GM23248 (cell line): ENCODE data around the gene TVP23B.

Source experiments
- EZH2 ChIP-seq: fragments of 200-600 bp; sonication (generic); IDR thresholded peaks from 2 replicates; pipeline ENCODE4 v1.6.1; 2018; ENCODE audit warnings: antibody characterized with exemption, mild to moderate bottlenecking; ENCODE audit not compliant: insufficient read depth, poor library complexity, severe bottlenecking
- EZH2phosphoT487 ChIP-seq: fragments of 200-600 bp; sonication (generic); IDR thresholded peaks from 2 replicates; pipeline ENCODE4 v1.6.1; 2018; ENCODE audit warnings: antibody characterized with exemption, moderate library complexity, mild to moderate bottlenecking, low read depth; ENCODE audit not compliant: insufficient read depth

GRCh38 chr17:18772471-18772870 lies 8.5 kb upstream of the TVP23B start:
- TF ChIP-seq EZH2 (no peak), EZH2phosphoT487 (no peak)
